Activated CD8-positive, alpha-beta memory T cell treated with anti-CD3 and anti-CD28 coated beads, Interleukin-2, amount 10 ng/mL, durations not matched to agents 7 days and 5 days (primary cell): Measurements from ENCODE around the gene SEMA4D. TPM values are rescaled to one million over a fixed set of nuclear protein-coding genes. Genes with fewer than 3 reads are reported as not detected.
A peak's percentile ranks its signal among the peaks of the same experiment; 100 is the strongest.

Source experiments
- ATAC-seq: fragments of 150-1000 bp; cut with Tn5 transposase; one replicate; pipeline ENCODE4 v1.10.0; 2021; ENCODE audit warnings: moderate library complexity
- CTCF ChIA-PET: fragments of 350-600 bp; sonication (Branson Sonifier 250); formaldehyde crosslinking; loops from one replicate; lab custom pipeline; 2021; ENCODE audit warnings: antibody characterized with exemption; lab: Charles Lee
- DNase-seq: peaks from one replicate; pipeline ENCODE4 v3.0.0-alpha.2; 2020
- H3K27ac Mint-ChIP-seq: one replicate; pipeline ENCODE4 v1.8.0; 2021; ENCODE audit warnings: mild to moderate bottlenecking, mixed read lengths
- H3K27me3 Mint-ChIP-seq: one replicate; pipeline ENCODE4 v1.8.0; 2021; ENCODE audit warnings: mixed read lengths
- H3K36me3 Mint-ChIP-seq: one replicate; pipeline ENCODE4 v1.8.0; 2021; ENCODE audit warnings: mild to moderate bottlenecking, mixed read lengths
- H3K4me1 Mint-ChIP-seq: one replicate; pipeline ENCODE4 v1.8.0; 2021; ENCODE audit warnings: mixed read lengths
- H3K4me3 Mint-ChIP-seq: one replicate; pipeline ENCODE4 v1.8.0; 2021; ENCODE audit warnings: mild to moderate bottlenecking, moderate library complexity, mixed read lengths
- H3K9me3 Mint-ChIP-seq: one replicate; pipeline ENCODE4 v1.8.0; 2022; ENCODE audit warnings: low read depth, mixed read lengths
- total RNA-seq, 2 experiments: library from RNA; stranded (reverse); gene quantifications; one replicate each; pipeline ENCODE4 v1.2.3, GENCODE V29; 2021

SEMA4D gene
- total RNA-seq, 2 experiments from 2014 or later, result 408 to 525 TPM

DNA sequence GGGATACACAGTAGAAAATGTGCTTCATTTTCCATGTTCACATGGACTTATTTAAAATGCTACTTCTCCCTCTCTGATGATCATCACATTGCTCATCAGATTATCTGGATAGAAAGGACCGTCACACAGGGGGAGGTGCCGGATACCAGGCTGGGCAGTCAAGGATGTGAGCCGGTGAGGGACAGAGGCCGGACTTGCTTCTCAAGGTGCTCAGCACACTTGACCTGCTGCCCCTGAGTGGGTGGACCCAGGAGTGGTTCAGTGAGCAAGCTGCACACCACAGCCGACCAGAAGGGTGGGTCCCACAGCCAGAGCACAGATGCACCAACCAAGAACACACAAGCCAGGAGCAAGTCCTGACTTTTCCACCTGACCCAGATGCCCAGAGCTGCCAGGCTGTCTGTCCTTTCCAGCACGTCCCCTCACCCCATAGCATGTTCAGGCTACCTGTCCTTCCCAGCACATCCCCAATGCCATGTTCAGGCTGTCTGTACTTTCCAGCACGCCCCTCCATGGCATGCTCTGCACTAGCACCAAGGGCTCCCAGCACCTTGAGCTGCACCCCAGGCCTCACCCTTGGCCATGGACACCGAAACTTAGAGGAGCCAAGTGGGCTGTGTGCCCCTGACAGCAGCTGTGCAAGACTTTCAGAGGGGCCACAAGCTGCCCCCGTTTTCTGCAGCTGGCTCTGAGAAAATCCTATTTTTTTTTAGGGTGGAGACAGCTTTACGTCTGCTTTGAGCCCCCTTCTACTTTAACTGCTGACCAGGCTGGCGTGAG, 101.8 kb downstream of the SEMA4D start:
- DNase-seq, result no peak
- H3K36me3 Mint-ChIP-seq, result peaks cover 84% of the 10 kb centered on the region
- H3K4me3 Mint-ChIP-seq, result no peak overlapping the region
- H3K27ac Mint-ChIP-seq, result peak overlapping the region; percentile 35
- CTCF ChIA-PET, result no interaction called here
- ATAC-seq, result no peak
- no peaks in the 10 kb centered on the region for H3K27me3 Mint-ChIP-seq
- peaks cover 18% of the 10 kb centered on the region for H3K4me1 Mint-ChIP-seq
- H3K9me3 Mint-ChIP-seq, result no peaks in the 10 kb centered on the region

DNA sequence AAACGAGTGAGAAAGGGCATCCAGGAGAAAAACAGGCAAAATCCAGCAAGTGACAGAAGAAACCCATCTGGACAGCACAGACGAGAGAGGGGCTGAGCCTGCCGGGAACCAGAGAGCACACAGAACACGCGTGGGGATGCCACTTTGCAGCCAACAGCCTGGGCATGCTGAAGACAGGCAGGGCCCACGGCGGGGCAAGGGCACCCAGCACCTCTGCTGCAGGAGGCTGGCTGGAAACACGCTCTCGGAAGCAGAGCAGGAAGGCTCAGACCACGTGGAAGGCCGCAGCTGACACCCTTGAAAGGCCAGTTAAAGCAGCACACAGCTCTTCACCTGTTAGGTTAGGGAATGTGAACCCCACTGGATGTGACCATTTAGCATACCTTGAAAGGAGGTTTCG, 103.5 kb downstream of the SEMA4D start:
- no peak overlapping the region for H3K4me3 Mint-ChIP-seq
- no peak overlapping the region for H3K27ac Mint-ChIP-seq
- H3K27me3 Mint-ChIP-seq, result no peaks in the 10 kb centered on the region
- no peaks in the 10 kb centered on the region for H3K9me3 Mint-ChIP-seq
- CTCF ChIA-PET, result no interaction called here
- peaks cover 28% of the 10 kb centered on the region for H3K4me1 Mint-ChIP-seq
- DNase-seq (no peak), ATAC-seq (no peak)
- H3K36me3 Mint-ChIP-seq, result peaks cover 89% of the 10 kb centered on the region

- DNase-seq (no peak), ATAC-seq (no peak)
- H3K4me1 Mint-ChIP-seq, result peaks cover 32% of the 10 kb centered on the region
- H3K27ac Mint-ChIP-seq, result no peak overlapping the region
- H3K9me3 Mint-ChIP-seq, result no peaks in the 10 kb centered on the region
- CTCF ChIA-PET, result no interaction called here
- H3K4me3 Mint-ChIP-seq, result no peak overlapping the region
- peaks cover 89% of the 10 kb centered on the region for H3K36me3 Mint-ChIP-seq
- H3K27me3 Mint-ChIP-seq, result no peaks in the 10 kb centered on the region
Observed at GRCh38 chr9:89391585-89391984, 106.3 kb downstream of the SEMA4D start.

GRCh38 chr9:89390578-89391116, 107.3 kb downstream of the SEMA4D start:
- H3K36me3 Mint-ChIP-seq, result peaks cover 89% of the 10 kb centered on the region
- DNase-seq, result no peak
- no peak for ATAC-seq
- no peaks in the 10 kb centered on the region for H3K27me3 Mint-ChIP-seq
- CTCF ChIA-PET, result no interaction called here
- peaks cover 32% of the 10 kb centered on the region for H3K4me1 Mint-ChIP-seq
- H3K4me3 Mint-ChIP-seq, result no peak overlapping the region
- H3K27ac Mint-ChIP-seq, result peak overlapping the region; percentile 38
- no peaks in the 10 kb centered on the region for H3K9me3 Mint-ChIP-seq

GRCh38 chr9:89390068-89390555, 107.8 kb downstream of the SEMA4D start:
- Mint-ChIP-seq H3K4me3 (no peak overlapping the region), H3K9me3 (no peaks in the 10 kb centered on the region), H3K4me1 (peaks cover 33% of the 10 kb centered on the region), H3K27me3 (no peaks in the 10 kb centered on the region), H3K36me3 (peaks cover 86% of the 10 kb centered on the region), H3K27ac (peak overlapping the region; percentile 72)
- no peak for DNase-seq
- CTCF ChIA-PET, result no interaction called here
- ATAC-seq, result no peak

GRCh38 chr9:89388868-89389177, 109.1 kb downstream of the SEMA4D start:
- H3K36me3 Mint-ChIP-seq, result peaks cover 87% of the 10 kb centered on the region
- no peak overlapping the region for H3K27ac Mint-ChIP-seq
- H3K4me1 Mint-ChIP-seq, result peaks cover 34% of the 10 kb centered on the region
- no peaks in the 10 kb centered on the region for H3K27me3 Mint-ChIP-seq
- no peak for DNase-seq
- H3K9me3 Mint-ChIP-seq, result no peaks in the 10 kb centered on the region
- CTCF ChIA-PET, result interaction anchor here (0.6 kb wide), 1 partner anchor 36 kb away, joined by 3 read pairs; no protein-coding TSS in a partner anchor
- no peak overlapping the region for H3K4me3 Mint-ChIP-seq
- ATAC-seq, result no peak

DNA sequence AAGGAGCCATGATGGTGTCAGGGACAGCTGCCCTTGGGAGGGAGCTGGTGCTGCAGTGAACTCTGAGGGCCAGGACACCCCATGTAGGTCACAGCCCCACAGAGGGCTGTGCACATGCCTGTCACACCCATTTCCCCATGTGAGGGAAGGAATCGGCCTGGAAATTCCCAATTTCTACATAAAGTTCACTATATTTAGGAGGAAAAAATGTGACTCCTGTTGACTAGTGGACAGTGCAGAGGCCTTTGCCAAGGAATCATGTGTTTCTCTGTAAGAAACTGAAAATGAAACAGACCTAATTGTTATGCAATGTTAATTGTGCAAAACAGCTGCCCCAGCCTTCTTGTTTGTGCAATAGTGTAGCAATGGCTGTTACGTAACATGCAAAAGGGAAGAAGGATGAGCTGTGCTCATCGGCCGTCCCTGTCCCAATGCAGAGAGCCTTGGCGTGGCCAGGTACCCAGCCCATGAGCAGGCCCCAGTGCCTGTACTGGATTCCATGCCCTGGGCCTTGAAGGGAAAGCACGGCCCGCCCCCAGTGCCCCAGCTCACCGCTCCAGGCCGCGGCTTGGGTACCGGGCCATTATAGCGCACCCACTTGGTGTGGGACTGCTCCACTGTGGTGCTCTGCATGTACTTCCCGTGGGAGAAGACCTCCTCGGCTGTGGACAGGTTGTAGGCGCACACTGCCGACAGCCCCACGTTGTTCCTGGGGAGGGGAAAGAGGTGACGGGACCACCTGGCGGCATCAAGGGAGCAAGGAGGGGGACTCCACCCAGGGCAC, 109.6 kb downstream of the SEMA4D start:
- H3K4me3 Mint-ChIP-seq, result no peak overlapping the region
- H3K4me1 Mint-ChIP-seq, result peaks cover 35% of the 10 kb centered on the region
- no peaks in the 10 kb centered on the region for H3K9me3 Mint-ChIP-seq
- H3K27ac Mint-ChIP-seq, result no peak overlapping the region
- no peaks in the 10 kb centered on the region for H3K27me3 Mint-ChIP-seq
- DNase-seq (no peak), ATAC-seq (no peak)
- CTCF ChIA-PET, result interaction anchor here (0.6 kb wide), 1 partner anchor 35 kb away, joined by 3 read pairs; no protein-coding TSS in a partner anchor
- H3K36me3 Mint-ChIP-seq, result peaks cover 85% of the 10 kb centered on the region

- Mint-ChIP-seq H3K27ac (no peak overlapping the region), H3K27me3 (no peaks in the 10 kb centered on the region), H3K9me3 (no peaks in the 10 kb centered on the region), H3K4me3 (no peak overlapping the region), H3K4me1 (peaks cover 34% of the 10 kb centered on the region), H3K36me3 (peaks cover 83% of the 10 kb centered on the region)
- DNase-seq (no peak), ATAC-seq (no peak)
- CTCF ChIA-PET, result no interaction called here
Observed at GRCh38 chr9:89387197-89387849, 110.6 kb downstream of the SEMA4D start.

DNA sequence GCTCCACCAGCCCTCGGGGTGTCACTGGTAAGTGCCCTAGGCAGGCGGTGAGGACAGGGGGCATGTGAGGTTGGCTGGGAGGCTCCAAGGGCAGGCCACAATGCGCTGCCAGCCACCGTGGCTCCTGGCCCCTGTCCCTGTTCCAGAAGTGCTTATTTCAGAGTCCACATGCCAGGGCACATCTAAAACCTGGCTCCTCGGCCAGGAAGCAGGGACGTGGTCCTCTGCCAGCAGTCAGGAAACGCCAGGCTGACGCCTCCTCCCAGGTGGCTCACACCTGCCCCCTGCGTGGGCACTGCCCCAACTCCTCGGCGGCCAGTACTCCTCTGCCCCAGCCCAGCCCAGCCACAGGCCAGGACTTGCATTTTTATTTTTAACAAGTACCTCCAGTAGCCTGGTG, 111.1 kb downstream of the SEMA4D start:
- Mint-ChIP-seq H3K4me1 (peaks cover 35% of the 10 kb centered on the region), H3K4me3 (no peak overlapping the region), H3K27me3 (no peaks in the 10 kb centered on the region), H3K27ac (no peak overlapping the region), H3K36me3 (peaks cover 82% of the 10 kb centered on the region), H3K9me3 (no peaks in the 10 kb centered on the region)
- DNase-seq (no peak), ATAC-seq (no peak)
- CTCF ChIA-PET, result interaction anchor here (1.5 kb wide), 1 partner anchor 12 kb away, joined by 3 read pairs; no protein-coding TSS in a partner anchor

DNA sequence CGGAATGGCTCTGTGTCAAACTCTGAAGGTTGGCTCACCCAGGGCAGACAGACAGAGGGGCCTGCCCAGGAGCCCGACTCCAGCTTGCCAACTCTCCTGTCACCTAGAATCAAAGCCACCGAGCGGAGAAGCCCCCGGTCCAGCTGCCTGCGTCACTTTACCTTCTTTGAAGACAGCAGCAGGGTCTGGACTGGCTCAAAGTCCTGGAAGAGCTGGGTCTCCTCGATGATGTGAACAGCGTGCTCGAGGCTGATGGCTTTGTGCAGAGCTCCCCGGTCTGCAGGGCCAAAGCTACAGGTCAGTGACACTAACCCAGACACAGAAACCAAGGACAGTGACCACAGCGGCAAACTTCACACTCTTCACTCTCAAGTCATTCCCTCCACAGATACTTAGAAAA, 111.7 kb downstream of the SEMA4D start:
- ATAC-seq (no peak), DNase-seq (no peak)
- Mint-ChIP-seq H3K4me1 (peaks cover 32% of the 10 kb centered on the region), H3K9me3 (no peaks in the 10 kb centered on the region), H3K27ac (peak overlapping the region; percentile 22), H3K36me3 (peaks cover 81% of the 10 kb centered on the region), H3K4me3 (no peak overlapping the region), H3K27me3 (no peaks in the 10 kb centered on the region)
- CTCF ChIA-PET, result interaction anchor here (1.5 kb wide), 1 partner anchor 11 kb away, joined by 3 read pairs; no protein-coding TSS in a partner anchor

GRCh38 chr9:89384783-89385182, 113.1 kb downstream of the SEMA4D start:
- Mint-ChIP-seq H3K27ac (peak overlapping the region; percentile 36), H3K27me3 (no peaks in the 10 kb centered on the region), H3K36me3 (peaks cover 73% of the 10 kb centered on the region), H3K9me3 (no peaks in the 10 kb centered on the region), H3K4me3 (no peak overlapping the region), H3K4me1 (peaks cover 20% of the 10 kb centered on the region)
- DNase-seq (no peak), ATAC-seq (no peak)
- CTCF ChIA-PET, result no interaction called here

DNA sequence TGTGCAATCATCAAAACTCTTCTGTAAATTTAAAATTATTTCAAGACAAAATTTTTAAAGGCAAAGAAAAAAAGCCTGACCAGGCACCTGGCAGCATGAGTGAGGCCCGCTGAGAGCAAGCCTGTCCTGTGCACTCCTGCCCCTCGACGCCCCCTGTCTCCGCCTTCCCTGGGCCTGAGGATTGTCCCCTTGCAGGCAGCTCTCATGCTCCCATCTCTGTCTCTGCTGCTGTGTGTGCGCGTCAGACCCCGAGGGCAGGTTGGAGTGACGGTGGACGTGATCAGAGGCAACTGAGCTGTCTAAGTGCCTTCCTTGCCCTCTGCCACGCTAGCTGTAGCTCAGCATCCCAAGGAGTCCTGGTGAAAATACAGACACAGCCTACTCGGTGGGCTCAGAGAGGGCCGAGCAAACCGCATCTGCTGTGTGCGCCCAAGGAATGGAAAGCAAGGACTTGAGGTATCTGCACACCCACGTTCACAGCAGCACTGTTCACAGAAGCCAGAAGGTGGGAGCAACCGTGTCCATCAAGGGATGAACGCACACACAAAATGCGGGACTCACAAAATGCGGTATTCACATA, 114.1 kb downstream of the SEMA4D start:
- no peaks in the 10 kb centered on the region for H3K27me3 Mint-ChIP-seq
- no peak overlapping the region for H3K27ac Mint-ChIP-seq
- CTCF ChIA-PET, result no interaction called here
- ATAC-seq (no peak), DNase-seq (no peak)
- H3K4me3 Mint-ChIP-seq, result no peak overlapping the region
- H3K36me3 Mint-ChIP-seq, result peaks cover 72% of the 10 kb centered on the region
- peaks cover 18% of the 10 kb centered on the region for H3K4me1 Mint-ChIP-seq
- no peaks in the 10 kb centered on the region for H3K9me3 Mint-ChIP-seq
